GM18526 (cell line): ENCODE results near the gene LDHD.

ENCODE experiments used
- POLR2A ChIP-seq: IDR thresholded peaks from 3 replicates; pipeline ENCODE4 v1.6.1; 2011; ENCODE audit not compliant: insufficient read length; ENCODE audit errors: extremely low read depth

LDHD gene

GRCh38 chr16:75107505-75107904 lies 9.1 kb downstream of the LDHD start:
- no peak for TF ChIP-seq POLR2A

GRCh38 chr16:75106351-75107274 lies 10.0 kb downstream of the LDHD start:
- no peak for TF ChIP-seq POLR2A

DNA sequence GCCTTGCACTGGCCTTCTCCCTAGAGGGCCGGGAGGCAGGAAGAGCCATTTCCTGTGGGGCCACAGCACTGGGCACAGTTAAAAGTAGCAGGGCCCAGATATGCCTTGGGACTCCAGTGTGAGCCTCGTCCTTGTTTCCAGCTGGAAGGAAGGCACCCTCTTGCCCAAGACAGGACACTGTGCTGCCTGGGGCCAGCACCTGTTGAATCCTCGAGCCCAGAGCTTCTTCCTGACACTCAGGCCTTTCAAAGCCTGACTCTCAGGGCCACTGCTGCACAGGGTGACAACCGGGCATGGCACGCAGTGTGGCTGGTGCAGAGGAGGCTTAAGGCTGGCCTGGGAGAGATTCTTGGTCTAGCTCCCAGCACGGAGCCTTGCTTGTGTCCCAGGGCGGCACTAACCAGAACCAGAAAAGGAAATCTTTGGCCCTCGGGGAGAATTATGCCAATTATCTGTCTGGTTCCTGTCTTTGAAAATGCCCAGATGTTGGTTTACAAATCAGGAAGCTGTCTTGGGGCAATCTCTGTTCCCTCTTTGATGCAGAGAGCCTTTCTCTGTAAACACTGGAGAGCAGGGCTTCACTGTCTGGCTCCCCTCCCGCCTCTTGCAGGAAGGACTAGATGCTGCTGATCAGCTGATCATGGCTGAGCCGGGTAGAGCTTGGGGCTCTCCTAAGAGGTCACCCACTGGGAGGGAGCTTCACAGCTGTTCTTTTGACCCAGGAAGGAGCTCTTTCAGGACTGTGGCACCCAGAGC lies 11.1 kb downstream of the LDHD start:
- no peak for TF ChIP-seq POLR2A

DNA sequence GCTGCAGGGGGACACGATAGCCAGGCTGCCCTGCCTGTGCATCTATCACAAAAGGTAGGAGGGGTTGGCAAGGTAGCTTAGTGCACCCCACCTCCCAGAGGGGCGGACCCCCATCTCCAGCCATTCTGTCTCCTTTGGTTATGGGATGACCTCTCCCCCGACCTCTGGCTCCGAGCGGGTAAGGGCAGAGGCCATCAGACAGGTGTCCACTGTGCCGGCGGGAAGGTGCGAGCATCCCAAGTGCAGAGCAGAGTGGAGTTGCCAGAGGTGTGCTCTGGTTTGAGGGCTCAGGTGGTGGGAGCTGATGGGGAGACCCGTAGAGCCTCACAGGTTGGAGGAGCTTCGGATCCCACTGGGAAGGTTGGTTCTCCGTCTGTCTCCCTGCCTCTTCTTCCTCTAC lies 11.7 kb downstream of the LDHD start:
- TF ChIP-seq POLR2A: no peak

DNA sequence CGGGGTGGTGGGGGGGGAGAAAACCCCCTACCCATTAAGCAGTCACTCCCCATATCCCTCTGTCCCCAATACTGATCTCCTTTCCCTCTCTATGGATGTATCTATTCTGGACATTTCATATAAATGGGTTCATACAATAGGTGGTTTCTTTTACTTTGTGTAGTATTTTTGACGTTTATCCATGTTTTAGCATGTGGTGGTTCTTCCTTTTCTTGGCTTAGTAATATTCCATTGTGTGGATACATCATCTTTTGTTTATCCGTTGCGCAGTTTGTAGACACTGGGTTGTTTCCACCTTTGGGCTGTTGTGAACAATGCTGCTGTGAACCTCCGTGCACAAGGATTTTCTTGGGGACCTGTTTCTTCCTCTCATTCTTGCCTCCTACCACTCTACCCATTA lies 12.6 kb downstream of the LDHD start:
- no peak for TF ChIP-seq POLR2A

GRCh38 chr16:75102595-75102994 lies 14.0 kb downstream of the LDHD start:
- TF ChIP-seq POLR2A: no peak

- TF ChIP-seq POLR2A: no peak
Observed at GRCh38 chr16:75101635-75102034, 14.9 kb downstream of the LDHD start.

DNA sequence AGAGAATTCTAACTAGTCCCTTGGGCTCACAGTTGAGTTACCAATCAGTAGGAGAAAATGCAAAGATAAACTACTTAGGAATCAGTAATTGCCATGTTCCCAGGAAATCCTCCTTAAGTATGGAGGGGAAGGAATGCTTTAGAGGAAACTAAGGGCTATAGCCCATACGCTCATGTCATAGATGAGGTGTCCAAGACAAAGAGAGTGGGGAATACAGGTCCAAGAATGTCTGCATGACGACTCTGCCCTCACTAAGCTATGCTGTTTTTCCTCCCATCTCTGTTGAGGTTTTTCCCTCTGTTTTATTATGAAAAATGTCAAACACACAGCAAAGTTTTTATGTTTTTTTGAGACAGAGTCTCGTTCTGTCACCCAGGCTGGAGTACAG lies 16.0 kb downstream of the LDHD start:
- no peak for TF ChIP-seq POLR2A

GRCh38 chr16:75099738-75100602 lies 16.6 kb downstream of the LDHD start:
- no peak for TF ChIP-seq POLR2A

DNA sequence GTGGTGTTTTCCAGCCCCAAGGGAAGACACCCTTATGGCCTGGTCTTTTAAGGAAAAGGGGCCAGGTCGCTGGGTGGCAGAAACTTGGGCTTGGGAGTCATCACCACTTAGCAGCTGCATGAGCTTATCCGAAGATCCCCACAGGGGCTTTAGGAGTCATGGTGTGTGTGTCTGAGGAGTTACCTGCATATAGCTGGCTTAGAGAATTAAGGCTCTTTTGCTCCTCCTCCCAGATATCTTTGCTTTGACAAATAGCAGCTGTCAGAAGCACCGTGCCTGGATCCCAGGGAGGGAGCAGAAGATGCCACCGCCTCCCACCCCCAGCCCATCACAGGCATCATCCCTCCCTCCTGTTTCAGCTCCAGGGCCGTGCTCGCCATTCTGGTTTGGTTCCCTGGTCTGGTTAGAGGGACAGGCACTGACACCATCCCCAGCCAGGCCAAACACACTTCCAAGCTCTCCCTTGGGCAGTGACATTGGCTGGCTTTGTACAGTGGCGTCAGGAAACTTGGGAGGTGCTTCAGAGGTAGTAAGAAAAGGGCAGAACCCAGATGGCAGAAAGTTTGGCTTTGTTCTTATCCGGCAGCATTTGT lies 17.4 kb downstream of the LDHD start:
- TF ChIP-seq POLR2A: no peak

DNA sequence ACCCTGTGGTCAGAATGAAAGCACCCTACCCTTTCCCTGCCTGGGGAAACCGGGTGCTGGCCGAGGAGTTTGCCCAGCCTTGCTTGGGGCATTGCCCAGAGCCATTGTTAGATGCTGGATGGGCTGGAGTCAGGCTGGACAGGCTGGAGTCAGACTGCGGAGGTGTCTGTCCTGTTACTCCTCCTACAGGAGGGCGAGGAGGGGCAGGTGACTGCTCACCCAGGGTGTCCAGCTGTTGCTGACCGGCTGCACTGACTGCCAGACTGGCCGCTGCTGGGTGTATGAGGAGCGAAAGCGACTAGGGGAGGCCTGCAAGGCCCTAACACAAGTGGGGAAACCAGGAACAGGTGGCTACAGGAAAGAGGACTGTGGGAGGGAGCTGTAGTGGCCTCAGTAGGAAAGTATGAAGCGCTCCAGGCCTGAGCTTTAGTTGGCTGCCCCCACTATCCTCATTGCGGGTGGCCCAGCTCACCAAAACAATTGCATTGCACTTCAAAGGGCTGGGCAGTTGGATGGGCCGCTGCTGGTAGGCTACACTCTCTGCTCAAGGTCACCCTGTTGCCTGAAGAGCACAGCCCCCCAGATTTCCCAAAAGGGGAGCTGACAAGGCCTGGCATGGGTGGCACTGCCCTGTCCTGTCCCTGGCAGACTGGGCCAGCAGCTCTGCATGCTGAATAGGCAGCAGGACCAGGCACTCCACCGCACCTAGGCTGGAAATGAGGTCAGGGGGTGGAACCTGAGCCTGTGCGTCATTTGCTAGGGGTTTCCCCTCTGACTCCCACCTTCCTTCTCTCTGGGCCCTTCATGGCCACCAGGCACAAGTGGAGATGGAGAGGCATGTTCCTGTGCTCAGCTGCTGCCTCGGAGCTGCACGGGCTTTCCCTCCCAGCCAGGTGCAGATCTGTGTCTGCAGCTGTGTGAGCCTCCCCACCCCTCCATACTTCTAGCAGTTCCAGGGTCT lies 18.4 kb downstream of the LDHD start:
- TF ChIP-seq POLR2A: no peak

DNA sequence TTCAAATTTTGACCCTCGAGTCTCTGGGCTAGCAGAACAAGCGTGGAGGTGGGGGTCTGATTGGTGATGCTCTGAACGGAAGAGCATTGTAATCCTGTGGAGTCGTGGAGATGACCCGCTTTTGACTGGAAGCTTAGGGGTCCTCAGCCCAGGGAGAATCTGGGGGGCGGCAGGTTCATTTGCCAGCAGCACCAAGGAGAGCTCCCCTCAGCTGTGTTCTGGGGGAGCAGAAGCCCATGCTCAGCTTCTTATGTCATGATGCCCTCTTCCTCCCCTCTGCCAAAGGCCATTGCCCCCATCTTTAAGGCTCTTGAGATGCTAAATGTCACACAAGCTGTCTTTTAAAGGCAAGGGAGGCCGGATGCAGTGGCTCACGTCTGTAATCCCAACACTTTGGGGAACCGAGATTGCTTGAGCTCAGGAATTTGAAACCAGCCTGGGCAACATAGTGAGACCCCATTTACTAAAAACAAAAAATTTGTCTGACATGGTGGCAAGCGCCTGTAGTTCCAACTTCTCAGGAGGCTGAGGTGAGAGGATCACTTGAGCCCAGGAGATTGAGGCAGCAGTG lies 19.3 kb downstream of the LDHD start:
- no peak for TF ChIP-seq POLR2A

DNA sequence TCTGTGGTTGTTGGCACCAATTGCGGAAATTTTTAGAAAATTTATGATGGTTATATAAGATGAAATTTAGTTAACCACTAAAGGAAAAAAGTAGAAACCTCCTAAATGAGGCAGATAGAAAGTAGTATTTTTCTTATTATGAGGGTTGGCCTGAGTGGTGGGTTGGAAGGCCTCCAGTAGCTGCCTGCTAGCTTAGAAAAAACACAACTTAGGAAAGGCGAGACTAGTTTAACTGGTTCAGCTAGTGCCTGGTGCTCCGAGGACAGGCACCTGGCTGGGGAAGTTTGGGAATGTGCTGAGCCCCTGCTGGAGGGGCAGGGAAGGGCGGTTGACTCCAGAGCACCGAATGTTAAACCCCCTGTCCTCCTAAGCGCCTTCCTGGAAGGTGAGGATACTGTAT lies 19.9 kb downstream of the LDHD start:
- TF ChIP-seq POLR2A: no peak
